Mesenteric fat pad (tissue), 1 donor: ENCODE data around the gene ZNF891. TPM values are rescaled to one million over a fixed set of nuclear protein-coding genes. Genes with fewer than 3 reads are reported as not detected.

Experiments used
- DNase-seq: peaks from one replicate; pipeline ENCODE4 v3.0.0-alpha.2; 2020; ENCODE audit warnings: low spot score
- long read RNA-seq: library from polyadenylated mRNA; unstranded; transcript quantifications from one replicate; pipeline ENCODE4 v2.0.0, GENCODE V29; 2020
- total RNA-seq: library from RNA; stranded (reverse); fragmentation: NEBNext Ultra II Directional; extraction: Animal tissue kit (Norgen Biotek cat#: 25700); gene quantifications from one replicate; pipeline ENCODE4 v1.2.1, GENCODE V29; 2021
- donor health status: DM: yes; HTN: yes; CAD: no.

ZNF891 gene
- total RNA-seq = 1.8 TPM
- long read RNA-seq, full-length matches to known transcripts = 4 of 5 reads
- long read RNA-seq, partial matches to known transcripts = 0 of 5 reads
- long read RNA-seq, other reads (novel, unspliced or antisense) = 1 of 5 reads

GRCh38 chr12:133130038-133130807 is at the start of gene ZNF891, which contains the start of gene ZNF10:
Gene ZNF891 (minus strand): TSS chr12:133130274. CDS start chr12:133121918, 8,356 bp downstream.
Gene ZNF10 (plus strand): TSS chr12:133130627. CDS start chr12:133144493, 13,866 bp downstream.
- peak; percentile 98 for DNase-seq

- no peak for DNase-seq
Measured at GRCh38 chr12:133174901-133175300, 44.8 kb upstream of the ZNF891 start.

GRCh38 chr12:133172491-133172890 is 42.4 kb upstream of the ZNF891 start:
- DNase-seq = no peak

- no peak for DNase-seq
Measured at GRCh38 chr12:133165776-133166175, 35.7 kb upstream of the ZNF891 start.

- DNase-seq = no peak
Measured at GRCh38 chr12:133156125-133156690, 26.1 kb upstream of the ZNF891 start.

GRCh38 chr12:133145981-133146380 is 15.9 kb upstream of the ZNF891 start:
- no peak for DNase-seq

GRCh38 chr12:133135747-133136146 is 5.7 kb upstream of the ZNF891 start:
- DNase-seq = no peak

- DNase-seq = no peak
Measured at GRCh38 chr12:133130808-133131128, 694 bp upstream of the ZNF891 start.

- no peak for DNase-seq
Measured at GRCh38 chr12:133129368-133130037, 571 bp downstream of the ZNF891 start.

GRCh38 chr12:133124674-133125073 is 5.4 kb downstream of the ZNF891 start:
- DNase-seq = no peak

- DNase-seq = no peak
Measured at GRCh38 chr12:133120385-133121191, 9.5 kb downstream of the ZNF891 start.

- DNase-seq = no peak
Measured at GRCh38 chr12:133108150-133108549, 21.9 kb downstream of the ZNF891 start.

- DNase-seq = no peak
Measured at GRCh38 chr12:133107121-133107520, 23.0 kb downstream of the ZNF891 start.

GRCh38 chr12:133106253-133106652 is 23.8 kb downstream of the ZNF891 start:
- no peak for DNase-seq

GRCh38 chr12:133105620-133106019 is 24.5 kb downstream of the ZNF891 start:
- no peak for DNase-seq

GRCh38 chr12:133083345-133083744 is 46.7 kb downstream of the ZNF891 start:
- DNase-seq = no peak

GRCh38 chr12:133081159-133081780 is 48.8 kb downstream of the ZNF891 start:
- DNase-seq = no peak

- peak; percentile 98 for DNase-seq
Measured at GRCh38 chr12:133080368-133081158, 49.5 kb downstream of the ZNF891 start, which contains the start of gene ZNF140. Gene ZNF140 (plus strand): TSS chr12:133080923. CDS start chr12:133081321, 398 bp downstream.

GRCh38 chr12:133080026-133080367 is 50.1 kb downstream of the ZNF891 start:
- no peak for DNase-seq

- no peak for DNase-seq
Measured at GRCh38 chr12:133073836-133074235, 56.2 kb downstream of the ZNF891 start.
